WI38 (cell line): Measurements from ENCODE around the gene S100A8.

Experiments
- H3K4me3 ChIP-seq: 2 replicates; pipeline ENCODE4 v1.5.1; 2011; ENCODE audit warnings: low read depth, mild to moderate bottlenecking, control low read depth, low read length
- TF ChIP-seq, protein P1 (sequence below): IDR thresholded peaks from 2 replicates; pipeline ENCODE4 v1.5.1; 2012; ENCODE audit warnings: low read depth, mild to moderate bottlenecking, control low read depth, low read length

S100A8 gene

DNA sequence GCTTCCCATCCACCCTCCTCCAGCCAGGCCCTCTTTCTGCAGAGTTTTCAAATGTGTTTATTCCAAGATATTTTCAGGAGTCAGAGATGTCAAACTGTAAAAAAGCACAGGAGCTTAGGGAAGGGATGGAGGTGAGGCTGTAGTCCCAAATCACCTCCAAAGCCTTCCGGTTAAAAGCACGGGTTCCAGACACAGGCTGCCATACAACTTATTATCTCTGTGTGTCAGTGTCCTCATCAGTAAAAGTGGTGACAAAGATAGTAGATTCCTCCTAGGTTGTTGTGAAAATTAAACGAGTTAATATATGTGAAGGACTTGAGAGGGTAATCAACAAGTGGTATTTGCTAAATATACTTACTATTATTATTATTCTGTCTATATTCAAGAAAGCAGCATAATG is 40.6 kb upstream of the S100A8 start:
- no peak overlapping the region for H3K4me3 ChIP-seq
- TF ChIP-seq, protein P1, sequence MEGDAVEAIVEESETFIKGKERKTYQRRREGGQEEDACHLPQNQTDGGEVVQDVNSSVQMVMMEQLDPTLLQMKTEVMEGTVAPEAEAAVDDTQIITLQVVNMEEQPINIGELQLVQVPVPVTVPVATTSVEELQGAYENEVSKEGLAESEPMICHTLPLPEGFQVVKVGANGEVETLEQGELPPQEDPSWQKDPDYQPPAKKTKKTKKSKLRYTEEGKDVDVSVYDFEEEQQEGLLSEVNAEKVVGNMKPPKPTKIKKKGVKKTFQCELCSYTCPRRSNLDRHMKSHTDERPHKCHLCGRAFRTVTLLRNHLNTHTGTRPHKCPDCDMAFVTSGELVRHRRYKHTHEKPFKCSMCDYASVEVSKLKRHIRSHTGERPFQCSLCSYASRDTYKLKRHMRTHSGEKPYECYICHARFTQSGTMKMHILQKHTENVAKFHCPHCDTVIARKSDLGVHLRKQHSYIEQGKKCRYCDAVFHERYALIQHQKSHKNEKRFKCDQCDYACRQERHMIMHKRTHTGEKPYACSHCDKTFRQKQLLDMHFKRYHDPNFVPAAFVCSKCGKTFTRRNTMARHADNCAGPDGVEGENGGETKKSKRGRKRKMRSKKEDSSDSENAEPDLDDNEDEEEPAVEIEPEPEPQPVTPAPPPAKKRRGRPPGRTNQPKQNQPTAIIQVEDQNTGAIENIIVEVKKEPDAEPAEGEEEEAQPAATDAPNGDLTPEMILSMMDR = no peak

- no peak overlapping the region for H3K4me3 ChIP-seq
- TF ChIP-seq, protein P1 = no peak
Observed at GRCh38 chr1:153431002-153431401, 40.1 kb upstream of the S100A8 start.

GRCh38 chr1:153430561-153430960 is 39.7 kb upstream of the S100A8 start:
- TF ChIP-seq, protein P1 = no peak
- H3K4me3 ChIP-seq = no peak overlapping the region

DNA sequence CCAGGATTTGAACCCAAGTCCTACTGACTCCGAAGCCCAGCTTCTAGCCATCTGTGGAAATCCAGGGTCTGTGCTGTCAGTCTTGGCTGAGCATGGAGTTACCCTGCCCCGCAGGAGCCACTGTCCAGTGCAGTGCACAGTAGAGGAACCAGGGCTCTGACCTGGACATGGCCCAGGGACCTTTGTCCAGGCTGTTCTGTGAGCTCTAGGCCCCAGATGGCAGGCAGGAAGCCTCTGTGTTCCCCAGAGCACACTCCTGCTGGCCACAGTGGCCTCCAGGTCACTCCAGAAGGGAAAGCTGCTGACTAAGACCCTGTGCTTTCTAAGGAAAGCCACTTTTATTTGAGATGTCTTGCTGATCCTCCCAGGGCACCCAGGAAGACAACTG is 39.3 kb upstream of the S100A8 start:
- TF ChIP-seq, protein P1 = no peak
- no peak overlapping the region for H3K4me3 ChIP-seq

DNA sequence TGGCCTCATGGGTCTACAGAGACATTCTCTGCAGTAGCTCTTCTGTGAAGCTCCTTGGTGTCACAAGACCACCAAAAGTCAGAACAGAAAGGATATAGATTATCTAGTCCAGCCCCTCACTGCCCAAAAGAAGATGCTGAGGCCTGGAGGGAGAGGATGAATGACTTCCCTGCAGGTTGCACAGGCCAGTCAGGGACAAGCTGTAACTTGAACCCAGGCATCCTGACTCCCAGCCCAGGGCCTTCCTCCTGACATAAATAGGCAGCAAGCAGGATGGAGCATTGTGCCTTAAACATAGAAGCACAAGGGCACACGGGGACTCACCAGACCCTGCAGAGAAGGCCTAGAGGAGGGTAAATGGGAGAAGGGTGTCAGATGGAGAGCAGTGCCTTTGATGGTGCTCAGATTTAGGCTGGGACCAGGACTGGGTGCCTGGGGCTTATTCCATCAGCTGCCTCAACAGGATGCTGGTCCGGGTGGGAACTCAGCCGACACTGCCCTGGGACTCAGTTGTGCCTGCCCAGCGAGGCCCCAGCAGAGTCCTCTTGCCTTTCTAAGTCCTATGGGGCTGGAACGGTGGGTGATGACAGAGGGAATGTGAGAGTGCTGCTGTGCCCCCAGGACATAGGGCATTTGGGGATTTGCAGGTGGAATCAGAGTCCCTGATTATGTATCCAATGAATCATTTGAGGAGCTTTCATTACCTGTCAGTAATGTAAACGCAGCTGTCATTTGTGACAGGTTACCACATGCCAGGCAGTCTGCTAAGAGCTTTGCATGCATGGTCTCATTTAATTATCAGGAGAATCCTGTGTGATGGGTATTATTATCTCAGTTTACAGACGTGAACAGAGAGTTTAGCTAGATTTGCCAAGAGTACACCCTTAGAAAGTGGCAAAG is 38.6 kb upstream of the S100A8 start:
- TF ChIP-seq, protein P1 = no peak
- no peak overlapping the region for H3K4me3 ChIP-seq

DNA sequence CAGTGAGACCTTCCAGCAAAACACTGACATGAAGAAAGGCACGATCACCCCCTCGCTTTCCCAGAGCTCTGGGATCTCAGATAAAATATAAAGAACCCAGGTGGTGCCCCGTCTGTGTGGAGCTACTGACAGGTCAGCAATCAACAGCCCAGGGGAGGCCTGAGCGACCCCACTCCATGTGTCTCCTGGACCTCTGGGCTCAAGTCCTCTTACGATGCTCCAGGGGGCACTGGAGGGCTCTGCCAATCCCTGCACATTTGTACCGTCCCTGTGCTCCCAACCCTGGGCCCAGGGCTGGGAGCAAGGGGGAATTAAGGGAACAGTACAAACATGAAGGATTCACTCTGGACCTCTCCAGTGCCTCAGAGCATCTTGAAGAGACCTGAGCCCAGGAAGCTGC is 37.9 kb upstream of the S100A8 start:
- H3K4me3 ChIP-seq = no peak overlapping the region
- TF ChIP-seq, protein P1 = no peak

- H3K4me3 ChIP-seq = no peak overlapping the region
- TF ChIP-seq, protein P1 = no peak
Observed at GRCh38 chr1:153428073-153428638, 37.3 kb upstream of the S100A8 start.
